GM12891 (cell line): ENCODE measurements around the gene EFL1. TPM values are rescaled to one million over a fixed set of nuclear protein-coding genes. Genes with fewer than 3 reads are reported as not detected.
A peak's percentile ranks its signal among the peaks of the same experiment; 100 is the strongest.
"Not testable (repeated sequence)": the region's sequence is repeated elsewhere in the genome, so short reads cannot be mapped to it uniquely, and the experiment has no call there.

Experiments used
- DNase-seq: peaks from one replicate; pipeline ENCODE4 v3.0.0; 2011; ENCODE audit warnings: low spot score; ENCODE audit not compliant: insufficient read length
- FAIRE-seq: peaks from 2 replicates; lab custom pipeline; 2011; peaks lifted over from hg19 to GRCh38; lab: Jason Lieb, UNC
- PAX5 ChIP-seq: IDR thresholded peaks from 2 replicates; pipeline ENCODE4 v1.6.1; 2011; ENCODE audit warnings: low read length, moderate library complexity, mild to moderate bottlenecking; ENCODE audit not compliant: insufficient read depth, severe bottlenecking
- POLR2A ChIP-seq: IDR thresholded peaks from 2 replicates; pipeline ENCODE4 v1.6.1; 2011; ENCODE audit warnings: low read depth, low read length, control low read depth
- POLR2AphosphoS5 ChIP-seq: IDR thresholded peaks from 2 replicates; pipeline ENCODE4 v1.6.1; 2011; ENCODE audit warnings: low read depth, low read length, control low read depth
- POU2F2 ChIP-seq: IDR thresholded peaks from 2 replicates; pipeline ENCODE4 v1.6.1; 2011; ENCODE audit warnings: low read depth, mild to moderate bottlenecking, control low read depth, low read length, moderate library complexity
- SPI1 ChIP-seq: IDR thresholded peaks from 2 replicates; pipeline ENCODE4 v1.6.1; 2011; ENCODE audit warnings: low read depth, low read length, control low read depth
- TAF1 ChIP-seq: IDR thresholded peaks from 2 replicates; pipeline ENCODE4 v1.6.1; 2011; ENCODE audit warnings: low read depth, low read length, control low read depth
- polyA plus RNA-seq: library from polyadenylated mRNA; unstranded; fragments of >200 nt; gene quantifications from one replicate; pipeline ENCODE4 v1.2.1, GENCODE V29; 2012; ENCODE audit warnings: low read depth, missing spikeins, inconsistent platforms; ENCODE audit not compliant: missing spikeins

EFL1 gene
- polyA plus RNA-seq = 18.2 TPM

- peak; percentile 59 for TF ChIP-seq POLR2A
- TF ChIP-seq TAF1 = peak; percentile 63
- no peak for TF ChIP-seq POLR2AphosphoS5
- TF ChIP-seq SPI1 = no peak
- no peak for TF ChIP-seq POU2F2
- no peak for TF ChIP-seq PAX5
- FAIRE-seq (peak; percentile 92), DNase-seq (peak; percentile 76)
Observed at GRCh38 chr15:82262422-82263026, at the start of gene EFL1, which contains the start of gene SAXO2. TSS of gene EFL1 (minus strand) at chr15:82262734. CDS start at chr15:82261778, 956 bp downstream. TSS of gene SAXO2 (plus strand) at chr15:82262818. CDS start at chr15:82262880, 62 bp downstream.

GRCh38 chr15:82311321-82311720 is 48.8 kb upstream of the EFL1 start:
- not testable (repeated sequence) for FAIRE-seq, DNase-seq

DNA sequence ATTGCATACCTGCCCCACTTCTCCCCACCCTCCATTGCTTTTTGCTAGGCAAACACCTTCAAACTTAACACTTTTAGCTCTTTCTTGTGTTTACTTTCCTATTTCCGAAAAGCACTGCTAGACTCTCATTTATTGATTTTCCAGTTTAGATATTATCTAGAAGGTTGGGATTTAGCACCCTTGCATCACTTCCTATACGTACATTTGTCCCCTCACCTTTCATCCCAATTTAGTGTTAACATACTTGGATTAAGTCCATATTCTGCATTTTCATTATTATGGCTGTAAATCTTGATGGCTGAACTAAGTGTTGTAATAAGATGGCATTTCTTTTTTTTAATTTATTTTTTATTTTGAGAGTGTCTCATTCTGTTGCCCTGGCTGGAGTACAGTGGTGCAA is 47.3 kb upstream of the EFL1 start:
- no peak for DNase-seq
- no peak for TF ChIP-seq PAX5
- no peak for TF ChIP-seq TAF1
- no peak for TF ChIP-seq POLR2A
- no peak for TF ChIP-seq POU2F2
- no peak for TF ChIP-seq POLR2AphosphoS5
- TF ChIP-seq SPI1 = no peak
- FAIRE-seq = no peak

DNA sequence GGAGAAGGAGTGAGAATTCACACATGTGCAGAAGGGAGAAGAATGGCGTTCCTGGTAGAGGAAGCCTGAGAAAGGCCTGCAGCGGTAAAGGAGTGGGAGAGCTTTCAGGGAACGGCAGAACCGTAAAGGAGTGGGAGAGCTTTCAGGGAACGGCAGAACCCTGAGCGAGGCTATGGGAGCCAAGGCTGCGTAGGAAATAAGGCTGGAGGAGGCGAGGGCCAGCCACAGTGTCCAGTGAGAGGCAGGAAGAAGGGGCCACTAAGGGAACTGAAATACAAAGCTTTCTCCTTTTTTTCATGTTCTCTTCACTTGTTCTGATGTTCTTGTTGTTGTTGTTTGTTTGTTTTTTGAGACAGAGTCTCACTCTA is 45.2 kb upstream of the EFL1 start:
- DNase-seq (no peak), FAIRE-seq (no peak)
- TF ChIP-seq POU2F2 (no peak), PAX5 (no peak), POLR2A (no peak), POLR2AphosphoS5 (no peak), SPI1 (no peak), TAF1 (no peak)

DNA sequence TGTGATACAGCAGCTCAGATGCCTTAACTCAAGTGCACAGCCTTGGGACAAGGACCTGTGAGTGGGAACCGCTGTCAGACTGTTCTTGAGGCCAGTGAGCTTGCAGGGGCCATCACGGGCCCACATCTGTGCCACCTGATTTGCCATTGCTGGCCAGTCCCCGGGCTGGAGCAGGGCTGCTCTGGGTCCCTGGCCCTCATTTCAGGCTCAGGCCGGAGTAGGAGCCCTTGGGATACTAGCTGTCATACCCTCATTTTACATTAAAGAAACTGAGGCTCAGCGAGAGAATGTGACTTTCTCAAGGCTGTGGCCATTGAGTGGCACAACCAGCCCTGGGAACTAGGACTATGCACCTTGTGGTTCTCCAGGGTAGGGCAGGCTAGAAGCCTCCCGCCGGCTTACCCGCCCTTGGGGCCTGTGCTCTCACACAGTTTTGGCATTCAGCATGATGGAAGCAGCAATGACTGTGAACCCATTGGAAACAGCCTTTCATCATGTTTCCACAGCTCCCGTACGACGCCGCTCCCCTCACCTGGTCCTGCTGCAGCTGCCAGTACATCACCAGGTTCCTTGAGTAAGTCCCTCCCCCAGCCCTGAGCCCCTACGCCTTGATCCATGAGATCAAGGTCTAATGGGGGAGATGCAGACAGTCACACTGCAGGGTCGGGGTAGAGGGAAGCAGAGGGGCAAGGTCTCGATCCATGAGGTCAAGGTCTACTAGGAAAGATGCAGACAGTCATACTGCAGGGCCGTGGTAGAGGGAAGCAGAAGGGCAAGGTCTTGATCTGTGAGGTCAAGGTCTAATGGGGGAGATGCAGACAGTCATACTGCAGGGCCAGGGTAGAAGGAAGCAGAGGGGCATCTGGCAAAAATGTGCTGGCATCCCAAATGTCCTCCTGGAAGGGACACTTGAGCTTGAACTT is 44.5 kb upstream of the EFL1 start:
- no peak for TF ChIP-seq POU2F2
- no peak for TF ChIP-seq SPI1
- TF ChIP-seq TAF1 = no peak
- DNase-seq = no peak
- no peak for FAIRE-seq

- FAIRE-seq (no peak), DNase-seq (no peak)
- TF ChIP-seq POU2F2 = no peak
- TF ChIP-seq TAF1 = no peak
- TF ChIP-seq SPI1 = no peak
- TF ChIP-seq POLR2AphosphoS5 = no peak
- TF ChIP-seq POLR2A = no peak
- TF ChIP-seq PAX5 = no peak
Observed at GRCh38 chr15:82305621-82306048, 43.1 kb upstream of the EFL1 start.

DNA sequence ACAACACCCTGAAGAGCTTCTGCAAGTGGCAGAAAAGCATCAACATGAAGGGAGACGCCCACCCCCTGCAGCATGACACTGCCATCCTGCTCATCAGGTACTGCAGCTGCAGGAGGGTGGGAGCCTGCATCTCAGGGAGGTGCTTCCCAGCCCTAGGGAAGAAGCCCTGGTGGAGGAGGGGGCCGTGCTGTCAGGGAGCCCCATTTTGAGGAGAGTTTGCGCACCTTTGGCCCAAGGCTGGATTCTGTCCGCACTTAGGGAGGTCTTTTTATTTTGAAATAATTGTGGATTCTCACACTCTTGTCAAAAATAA is 42.2 kb upstream of the EFL1 start:
- FAIRE-seq = no peak
- DNase-seq = no peak
- TF ChIP-seq POU2F2 = no peak

- no peak for TF ChIP-seq POLR2A
- TF ChIP-seq SPI1 = no peak
- no peak for TF ChIP-seq POLR2AphosphoS5
- no peak for TF ChIP-seq TAF1
- TF ChIP-seq PAX5 = no peak
- no peak for TF ChIP-seq POU2F2
- no peak for FAIRE-seq
- DNase-seq = no peak
Observed at GRCh38 chr15:82303956-82304777, 41.6 kb upstream of the EFL1 start.

GRCh38 chr15:82301296-82302016 is 38.9 kb upstream of the EFL1 start:
- no peak for DNase-seq
- no peak for FAIRE-seq
- TF ChIP-seq POLR2AphosphoS5 (no peak), PAX5 (no peak), POU2F2 (no peak), TAF1 (no peak), SPI1 (no peak), POLR2A (no peak)
